ENCODE results near the gene CDH24. TPM values are rescaled to one million over a fixed set of nuclear protein-coding genes. Genes with fewer than 3 reads are reported as not detected.

CDH24 gene
- total and polyA plus RNA-seq, 2 of the 8 experiments (the other 6 are each of a cell fraction or from before 2014, with no cell fraction given): 18.1 to 27.6 TPM

DNA sequence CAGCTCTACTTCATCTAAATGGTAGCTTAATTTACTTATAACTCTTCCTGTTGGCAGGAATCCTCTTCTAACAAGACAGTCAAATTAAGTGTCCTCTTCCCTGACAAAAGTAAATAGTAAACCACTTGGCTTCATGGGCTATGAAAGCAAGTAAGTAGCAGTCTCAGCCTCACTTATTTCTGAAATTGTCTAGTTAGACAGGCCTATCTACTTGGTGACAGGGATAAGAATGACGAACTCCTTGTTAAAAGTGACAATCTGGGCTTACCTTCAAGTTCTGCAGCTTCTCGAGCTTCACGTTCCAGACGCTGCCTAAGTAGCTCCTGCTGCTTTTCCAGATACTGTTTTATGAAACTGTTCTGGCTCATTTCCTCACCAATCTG, 32.9 kb upstream of the CDH24 start:
- Histone ChIP-seq H3K9me3 (ENCODE audit: insufficient read depth in 2 of 2, low read depth in 1 of 2, low read length in 1 of 2) (no peaks in the 10 kb centered on the region), H3K23me2 (ENCODE audit: low read depth, low read length) (peaks cover 5% of the 10 kb centered on the region; the same call in 1 of the 2 replicates), H3K36me3 (ENCODE audit: control insufficient read depth in 2 of 4, insufficient read depth in 4 of 4, low read length in 3 of 4) (peaks cover 27 to 76% (median 56%) of the 10 kb centered on the region in 4 experiments), H3K79me1 (ENCODE audit: low read depth, low read length) (peaks cover 2% of the 10 kb centered on the region; the same call in 1 of the 2 replicates), H3K56ac (replicated peaks; ENCODE audit: insufficient read length, low read depth, low read length) (no peak overlapping the region), H3K4ac (replicated peaks; ENCODE audit: insufficient read length, low read depth, low read length) (no peak overlapping the region), H3K27me3 (replicated peaks in 1 of 4; ENCODE audit: control insufficient read depth in 3 of 4, extremely low read depth in 1 of 4, insufficient read depth in 3 of 4, low read length in 3 of 4) (no peaks in the 10 kb centered on the region), H3K9ac (replicated peaks in 1 of 4; ENCODE audit: extremely low read depth in 1 of 4, low read depth in 3 of 4, low read length in 3 of 4) (no peak overlapping the region), H3K23ac (ENCODE audit: insufficient read length) (no peak overlapping the region), H4K5ac (ENCODE audit: insufficient read length, low read depth, low read length) (no peak overlapping the region), H2BK5ac (ENCODE audit: low read depth, low read length) (no peak overlapping the region), H4K8ac (ENCODE audit: extremely low read depth, insufficient read depth, low read length) (no peak overlapping the region), H3K4me1 (replicated peaks in 1 of 4; ENCODE audit: control insufficient read depth in 3 of 4, insufficient read depth in 4 of 4, low read length in 3 of 4) (no peaks in the 10 kb centered on the region; a peak in 1 of 7 replicates), H2AFZ (ENCODE audit: low read length) (no peak overlapping the region), H2BK20ac (ENCODE audit: low read length) (no peak overlapping the region), H2AK5ac (ENCODE audit: low read depth, low read length) (no peak overlapping the region), H2BK12ac (ENCODE audit: low read depth, low read length) (no peak overlapping the region), H2BK120ac (replicated peaks; ENCODE audit: low read depth, low read length) (no peak overlapping the region), H3K18ac (ENCODE audit: extremely low read depth, low read length) (no peak overlapping the region), H4K91ac (replicated peaks; ENCODE audit: insufficient read length, low read length) (no peak overlapping the region), H2BK15ac (ENCODE audit: low read length) (no peak overlapping the region), H3K4me3 (ENCODE audit: extremely low read depth in 1 of 4, insufficient read depth in 2 of 4, low read depth in 3 of 4, low read length in 4 of 4) (no peak overlapping the region), H3K14ac (ENCODE audit: insufficient read length) (no peak overlapping the region), H3K27ac (ENCODE audit: low read depth, low read length) (no peak overlapping the region), H3K4me2 (ENCODE audit: insufficient read depth in 1 of 2, low read depth in 2 of 2, low read length in 2 of 2) (no peak overlapping the region), H3K79me2 (ENCODE audit: control insufficient read depth in 1 of 2, insufficient read depth in 2 of 2, low read length in 2 of 2) (peaks cover 16 to 42% of the 10 kb centered on the region in 2 experiments), H4K20me1 (replicated peaks in 1 of 2; ENCODE audit: control insufficient read depth in 1 of 2, insufficient read depth in 2 of 2, low read length in 2 of 2) (peaks cover 6 to 9% of the 10 kb centered on the region in 2 experiments)
- WGBS, 2 experiments (ENCODE audit: extremely low coverage in 1 of 2, insufficient coverage in 1 of 2, insufficient read length in 1 of 2, insufficient replicate concordance in 2 of 2, low coverage in 1 of 2, low lambda C conversion rate in 2 of 2, missing lambda C conversion rate in 1 of 2): 97% methylated on average over 4 of the region's 4 CpGs; no CpG with 5 or more reads in 1 of the 2 experiments
- POLR2A ChIA-PET (ENCODE audit: partially characterized antibody): interaction anchor here (0.7 to 2.5 kb wide), 10 partner anchors 10 to 94 kb away, joined by 3 to 14 read pairs (median 4); partner anchors contain the start of gene SLC7A8
- CTCF ChIA-PET (ENCODE audit: partially characterized antibody): interaction anchor here (0.6 to 4.6 kb wide), 12 partner anchors 10 to 290 kb away, joined by 3 to 56 read pairs (median 3); no protein-coding TSS in a partner anchor
- FAIRE-seq (no peak), DNase-seq (ENCODE audit: low read depth in 1 of 2, low spot score in 2 of 2) (no peak)
- TF ChIP-seq, protein P1, sequence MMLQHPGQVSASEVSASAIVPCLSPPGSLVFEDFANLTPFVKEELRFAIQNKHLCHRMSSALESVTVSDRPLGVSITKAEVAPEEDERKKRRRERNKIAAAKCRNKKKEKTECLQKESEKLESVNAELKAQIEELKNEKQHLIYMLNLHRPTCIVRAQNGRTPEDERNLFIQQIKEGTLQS (IDR thresholded peaks at IDR 0.05; ENCODE audit: insufficient read depth, low read depth, low read length): no peak
- TF ChIP-seq KDM1A (IDR thresholded peaks at IDR 0.05; ENCODE audit: borderline replicate concordance, low read length): no peak
- TF ChIP-seq, protein P2, sequence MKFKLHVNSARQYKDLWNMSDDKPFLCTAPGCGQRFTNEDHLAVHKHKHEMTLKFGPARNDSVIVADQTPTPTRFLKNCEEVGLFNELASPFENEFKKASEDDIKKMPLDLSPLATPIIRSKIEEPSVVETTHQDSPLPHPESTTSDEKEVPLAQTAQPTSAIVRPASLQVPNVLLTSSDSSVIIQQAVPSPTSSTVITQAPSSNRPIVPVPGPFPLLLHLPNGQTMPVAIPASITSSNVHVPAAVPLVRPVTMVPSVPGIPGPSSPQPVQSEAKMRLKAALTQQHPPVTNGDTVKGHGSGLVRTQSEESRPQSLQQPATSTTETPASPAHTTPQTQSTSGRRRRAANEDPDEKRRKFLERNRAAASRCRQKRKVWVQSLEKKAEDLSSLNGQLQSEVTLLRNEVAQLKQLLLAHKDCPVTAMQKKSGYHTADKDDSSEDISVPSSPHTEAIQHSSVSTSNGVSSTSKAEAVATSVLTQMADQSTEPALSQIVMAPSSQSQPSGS (IDR thresholded peaks at IDR 0.05; ENCODE audit: low read length): no peak
- TF ChIP-seq SRF (IDR thresholded peaks at IDR 0.05; ENCODE audit: low read depth, low read length): no peak
- TF ChIP-seq SP4 (IDR thresholded peaks at IDR 0.05; ENCODE audit: low read length): no peak
- TF ChIP-seq SP1 (IDR thresholded peaks at IDR 0.05; ENCODE audit: low read depth, low read length): no peak
- no peak for TF ChIP-seq CBX8 (IDR thresholded peaks at IDR 0.05; ENCODE audit: borderline replicate concordance, low read depth, low read length)
- TF ChIP-seq POLR2A (IDR thresholded peaks at IDR 0.05; ENCODE audit: control extremely low read depth in 1 of 2, low read depth in 2 of 2, low read length in 2 of 2): no peak
- no peak for TF ChIP-seq YY1 (IDR thresholded peaks at IDR 0.05; ENCODE audit: low read depth, low read length)
- no peak for TF ChIP-seq HDAC6 (IDR thresholded peaks at IDR 0.05; ENCODE audit: low read depth, low read length)

Measured in H1 (cell line).